Activated CD4-positive, alpha-beta T cell treated with anti-CD3 and anti-CD28 coated beads, Interleukin-10, Interleukin-2, amounts not matched to agents 100 ng/mL and 50 ng/mL, durations not matched to agents 16 hours and 8 hours (primary cell): Measurements from ENCODE around the gene ZNF611.
A peak's percentile ranks its signal among the peaks of the same experiment; 100 is the strongest.
"Not testable (repeated sequence)": the region's sequence is repeated elsewhere in the genome, so short reads cannot be mapped to it uniquely, and the experiment has no call there.

Experiments
- DNase-seq: peaks from one replicate; pipeline ENCODE4 v3.0.0-alpha.2; 2020

The ZNF611 gene

GRCh38 chr19:52715902-52716301 lies 18.9 kb downstream of the ZNF611 start:
- DNase-seq, result peak; percentile 45

- DNase-seq, result not testable (repeated sequence)
Measured at GRCh38 chr19:52715330-52715729, 19.5 kb downstream of the ZNF611 start.

GRCh38 chr19:52713051-52713450 lies 21.8 kb downstream of the ZNF611 start:
- DNase-seq, result not testable (repeated sequence)

DNA sequence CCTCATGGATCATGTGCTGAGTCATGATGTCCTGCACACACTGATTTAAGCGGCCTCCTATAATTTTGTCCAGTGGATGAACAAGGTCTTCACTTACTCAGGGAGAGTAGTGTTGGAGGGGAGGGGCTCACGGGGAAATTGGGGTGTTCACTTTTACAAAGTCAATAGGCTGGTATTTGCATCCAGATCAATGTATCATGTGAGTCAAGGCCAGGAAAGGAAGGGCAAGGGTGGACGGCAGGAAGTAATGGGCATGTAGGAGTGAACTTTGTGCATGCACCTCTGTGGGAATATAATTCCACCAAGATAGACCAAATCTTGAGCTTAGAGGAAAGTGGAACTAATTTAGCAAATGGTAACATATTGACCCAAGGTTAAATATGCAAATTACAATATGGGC lies 23.2 kb downstream of the ZNF611 start:
- not testable (repeated sequence) for DNase-seq

DNA sequence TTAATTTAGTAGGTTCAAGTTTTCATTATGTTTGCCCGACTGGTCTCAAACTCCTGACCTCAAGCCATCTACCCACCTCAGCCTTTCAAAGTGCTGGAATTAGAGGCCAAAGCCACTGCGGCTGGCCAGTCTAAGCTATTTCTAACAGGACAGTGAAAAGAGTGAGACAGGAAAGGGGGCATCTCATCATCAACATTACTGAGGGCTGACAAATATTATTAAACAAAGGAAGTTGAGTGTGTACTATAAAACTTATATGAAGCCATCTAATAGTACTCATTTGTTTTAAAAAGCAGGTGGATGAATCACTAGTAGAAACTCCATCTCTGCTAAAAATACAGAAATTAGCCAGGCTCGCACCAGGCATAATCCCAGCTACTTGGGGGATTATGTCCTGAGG lies 24.3 kb downstream of the ZNF611 start:
- no peak for DNase-seq

DNA sequence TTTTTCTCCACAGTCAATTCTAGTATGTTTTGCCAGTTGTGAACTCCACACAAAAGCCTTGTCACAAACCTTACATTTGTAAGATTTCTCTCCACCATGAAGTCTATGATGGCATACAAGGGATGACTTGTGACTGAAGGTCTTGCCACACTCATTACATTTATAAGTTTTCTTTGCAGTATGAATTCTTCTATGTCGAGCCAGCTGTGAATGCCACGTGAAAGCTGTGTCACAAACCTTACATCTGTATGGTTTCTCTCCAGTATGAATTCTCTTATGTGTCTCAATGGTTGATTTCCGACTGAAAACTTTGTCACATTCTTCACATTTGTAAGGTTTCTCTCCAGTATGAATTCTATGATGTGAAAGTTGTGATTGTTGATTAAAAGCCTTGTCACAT lies 29.2 kb downstream of the ZNF611 start:
- DNase-seq, result not testable (repeated sequence)

DNA sequence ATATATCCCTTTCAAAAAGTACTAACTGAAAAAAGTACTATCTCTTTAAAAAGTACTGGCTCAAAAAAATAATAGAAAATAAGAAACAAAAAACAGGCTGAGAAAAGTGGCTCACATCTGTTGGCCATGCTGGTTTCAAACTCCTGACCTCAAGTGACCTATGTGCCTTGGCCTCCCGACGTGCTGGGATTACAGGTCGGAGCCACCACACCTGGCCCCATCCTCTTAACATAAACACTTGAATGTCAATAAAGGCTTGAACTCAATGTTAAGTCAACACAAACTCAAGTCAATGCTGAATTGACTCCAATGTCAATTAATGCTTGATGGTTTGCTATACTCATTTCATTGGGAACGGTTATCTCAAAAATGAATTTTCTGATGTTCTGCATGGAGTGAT lies 30.9 kb downstream of the ZNF611 start:
- DNase-seq, result no peak

GRCh38 chr19:52700673-52701072 lies 34.2 kb downstream of the ZNF611 start:
- no peak for DNase-seq

GRCh38 chr19:52699555-52699954 lies 35.3 kb downstream of the ZNF611 start:
- DNase-seq, result not testable (repeated sequence)

- DNase-seq, result no peak
Measured at GRCh38 chr19:52695996-52696395, 38.8 kb downstream of the ZNF611 start.

GRCh38 chr19:52694921-52695320 lies 39.9 kb downstream of the ZNF611 start:
- no peak for DNase-seq

DNA sequence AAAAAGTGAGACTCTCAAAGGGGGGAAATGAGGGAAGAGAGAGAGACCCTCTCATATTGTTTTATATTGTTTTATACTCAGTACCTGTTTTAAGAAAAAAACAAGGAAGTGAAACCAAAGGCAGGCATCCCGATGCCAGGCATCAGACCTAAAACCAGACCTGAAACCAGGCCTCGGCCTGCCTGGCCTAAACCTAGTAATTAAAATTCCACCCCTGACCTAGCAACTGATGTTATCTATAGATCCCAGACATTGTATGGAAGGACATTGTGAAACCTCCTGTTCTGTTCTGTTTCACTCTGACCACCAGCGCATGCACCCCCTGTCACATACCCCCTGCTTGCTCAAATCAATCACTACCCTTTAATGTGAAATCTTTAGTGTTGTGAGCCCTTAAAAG lies 40.6 kb downstream of the ZNF611 start:
- DNase-seq, result not testable (repeated sequence)

DNA sequence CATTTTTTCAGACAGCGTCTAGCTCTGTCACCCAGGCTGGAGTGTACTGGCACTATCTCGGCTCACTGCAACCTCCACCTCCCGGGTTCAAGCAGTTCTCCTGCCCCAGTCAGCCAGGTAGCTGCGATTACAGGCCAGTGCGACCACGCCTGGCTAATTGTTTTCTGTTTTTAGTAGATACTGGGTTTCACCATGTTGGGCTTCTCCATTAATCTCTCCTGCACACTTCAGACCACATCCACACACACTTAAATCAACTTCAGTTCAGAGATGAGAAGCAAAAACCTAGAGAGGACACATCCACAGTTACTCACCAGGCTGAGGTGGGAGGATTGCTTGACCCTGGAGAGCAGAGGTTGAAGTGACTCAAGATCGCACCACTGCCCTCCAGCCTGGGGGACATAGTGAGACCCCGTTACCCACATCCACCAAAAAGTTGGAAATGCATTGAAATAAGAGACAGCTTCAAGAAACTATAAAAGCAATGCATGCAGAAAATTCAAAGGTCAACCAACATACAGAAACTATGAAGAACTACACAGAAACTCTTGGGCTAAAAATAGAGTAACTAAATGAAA lies 42.3 kb downstream of the ZNF611 start:
- DNase-seq, result no peak

DNA sequence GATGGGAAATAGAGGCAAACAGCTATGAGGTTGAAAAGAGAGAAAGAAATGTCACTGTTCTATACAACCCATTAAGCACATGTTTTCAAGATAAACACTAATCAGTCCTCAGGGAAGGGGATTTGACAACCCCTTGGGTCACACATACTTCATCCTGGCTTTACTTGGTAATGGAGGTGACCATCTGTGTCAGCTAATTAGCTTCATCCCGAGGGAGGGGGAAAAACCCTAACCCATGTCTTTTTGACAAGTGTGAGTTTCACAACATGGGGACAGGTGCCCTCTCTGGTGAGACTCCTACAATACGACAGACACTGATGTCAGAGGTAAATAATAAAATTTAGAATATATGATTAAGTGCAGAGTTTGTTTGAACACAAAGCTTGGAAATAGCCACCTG lies 43.1 kb downstream of the ZNF611 start:
- DNase-seq, result no peak

DNA sequence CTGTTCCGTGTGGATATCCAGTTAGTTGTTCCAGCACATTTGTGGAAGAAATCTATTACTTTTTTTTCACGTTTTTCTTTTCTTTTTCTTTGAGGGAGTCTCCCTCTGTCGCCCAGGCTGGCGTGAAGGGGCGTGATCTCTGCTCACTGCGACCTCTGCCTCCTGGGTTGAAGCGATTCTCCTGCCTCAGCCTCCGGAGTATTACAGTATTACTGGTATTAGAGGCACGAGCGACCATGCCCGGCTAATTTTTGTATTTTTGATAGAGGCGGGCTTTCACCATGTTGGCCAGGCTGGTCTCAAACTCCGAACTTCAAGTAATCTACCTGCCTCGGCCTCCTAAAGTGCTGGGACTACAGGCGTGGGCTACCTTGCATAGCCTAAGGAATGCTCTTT lies 43.6 kb downstream of the ZNF611 start:
- no peak for DNase-seq

- DNase-seq, result peak; percentile 89
Measured at GRCh38 chr19:52690369-52691214, 44.3 kb downstream of the ZNF611 start.

- peak; percentile 16 for DNase-seq
Measured at GRCh38 chr19:52689843-52690368, 44.9 kb downstream of the ZNF611 start.

- DNase-seq, result not testable (repeated sequence)
Measured at GRCh38 chr19:52688925-52689796, 45.7 kb downstream of the ZNF611 start.

- no peak for DNase-seq
Measured at GRCh38 chr19:52688335-52688734, 46.5 kb downstream of the ZNF611 start.

DNA sequence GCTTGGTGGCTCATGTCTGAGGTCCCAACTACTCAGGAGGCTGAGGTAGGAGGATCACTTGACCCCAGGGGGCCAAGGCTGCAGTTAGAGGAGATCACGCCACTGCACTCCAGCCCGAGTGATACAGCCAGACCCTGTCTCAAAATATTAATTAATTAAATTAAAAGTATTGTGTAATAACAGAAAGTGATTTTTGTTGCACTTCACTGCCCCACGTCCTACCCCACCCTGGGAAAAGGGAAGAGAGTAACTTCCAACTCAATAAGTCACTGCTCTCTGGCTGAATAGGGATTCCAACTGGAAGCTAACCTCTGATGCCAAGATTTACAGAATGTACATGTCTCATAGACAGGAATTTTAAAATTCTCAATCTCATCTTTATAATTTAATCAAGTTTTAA lies 47.2 kb downstream of the ZNF611 start:
- DNase-seq, result no peak

GRCh38 chr19:52685811-52686210 lies 49.0 kb downstream of the ZNF611 start:
- DNase-seq, result no peak

DNA sequence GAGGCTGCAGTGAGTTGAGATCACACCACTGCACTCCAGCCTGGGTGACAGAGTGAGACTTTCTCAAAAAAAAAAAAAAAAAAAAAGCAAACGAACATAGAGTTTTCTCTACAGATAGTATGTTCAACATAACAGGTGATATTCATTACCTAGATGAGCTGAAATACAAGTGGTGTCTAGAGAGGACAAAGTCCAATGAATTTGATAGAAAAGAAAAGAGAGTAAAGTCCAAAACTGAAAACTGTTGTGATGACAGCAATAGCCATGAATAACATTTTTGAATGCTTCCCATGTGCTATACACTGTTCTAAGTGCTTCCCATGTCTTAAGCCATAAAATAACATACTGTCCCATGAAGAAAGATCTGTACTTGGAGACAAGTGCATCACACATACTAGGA lies 53.6 kb downstream of the ZNF611 start:
- DNase-seq, result not testable (repeated sequence)

GRCh38 chr19:52679598-52679997 lies 55.2 kb downstream of the ZNF611 start:
- no peak for DNase-seq
